Loucy (cell line): ENCODE measurements around the gene TSPEAR.
"Not testable (repeated sequence)": the region's sequence is repeated elsewhere in the genome, so short reads cannot be mapped to it uniquely, and the experiment has no call there.

Experiments used
- H2AFZ ChIP-seq: fragments of 200-600 bp; sonication (generic); 2 replicates; pipeline ENCODE4 v1.6.0; 2016; ENCODE audit warnings: antibody characterized with exemption, mild to moderate bottlenecking, low read length, moderate library complexity
- H3F3A ChIP-seq: fragments of 200-600 bp; 2 replicates; pipeline ENCODE4 v1.6.0; 2016; ENCODE audit warnings: antibody characterized with exemption, low read depth, mild to moderate bottlenecking
- H3K27me3 ChIP-seq: fragments of 200-600 bp; sonication (generic); 2 replicates; pipeline ENCODE4 v1.6.1; 2014; ENCODE audit warnings: low read length, mild to moderate bottlenecking; ENCODE audit not compliant: insufficient read depth, poor library complexity, severe bottlenecking
- H3K36me3 ChIP-seq: fragments of 200-600 bp; sonication (generic); 2 replicates; pipeline ENCODE4 v1.6.1; 2016; ENCODE audit warnings: low read length; ENCODE audit not compliant: insufficient read depth
- H3K4me1 ChIP-seq: fragments of 200-600 bp; sonication (generic); 2 replicates; pipeline ENCODE4 v1.5.1; 2014; ENCODE audit warnings: low read length, mild to moderate bottlenecking; ENCODE audit not compliant: insufficient read depth, poor library complexity, severe bottlenecking
- H3K4me2 ChIP-seq: fragments of 200-600 bp; sonication (generic); 2 replicates; pipeline ENCODE4 v1.6.0; 2014; ENCODE audit warnings: antibody characterized with exemption, low read length, low read depth, mild to moderate bottlenecking; ENCODE audit not compliant: poor library complexity, severe bottlenecking
- H3K4me3 ChIP-seq: fragments of 200-600 bp; sonication (generic); 2 replicates; pipeline ENCODE4 v1.5.1; 2014; ENCODE audit warnings: low read length, mild to moderate bottlenecking, mixed read lengths; ENCODE audit not compliant: poor library complexity, severe bottlenecking
- H3K79me2 ChIP-seq: fragments of 200-600 bp; sonication (generic); 2 replicates; pipeline ENCODE4 v1.6.1; 2014; ENCODE audit warnings: low read length; ENCODE audit not compliant: insufficient read depth
- H3K9ac ChIP-seq: fragments of 200-600 bp; sonication (generic); 2 replicates; pipeline ENCODE4 v1.6.0; 2014; ENCODE audit warnings: mild to moderate bottlenecking, low read depth, low read length, moderate library complexity; ENCODE audit not compliant: poor library complexity, severe bottlenecking
- H3K9me2 ChIP-seq: fragments of 200-600 bp; sonication (generic); replicated peaks from 2 replicates; pipeline ENCODE4 v1.6.1; 2016; ENCODE audit warnings: low read depth, low read length, mixed read lengths
- H3K9me3 ChIP-seq: fragments of 200-600 bp; sonication (generic); 2 replicates; pipeline ENCODE4 v1.6.1; 2014; ENCODE audit warnings: mild to moderate bottlenecking, antibody characterized with exemption, low read length, low read depth; ENCODE audit not compliant: insufficient read depth
- H4K20me1 ChIP-seq: fragments of 200-600 bp; sonication (generic); 2 replicates; pipeline ENCODE4 v1.6.0; 2014; ENCODE audit warnings: antibody characterized with exemption, low read length, mild to moderate bottlenecking; ENCODE audit not compliant: insufficient read depth, poor library complexity, severe bottlenecking
- CTCF ChIP-seq: fragments of 200-600 bp; sonication (generic); conservative IDR thresholded peaks from 2 replicates; pipeline ENCODE4 v1.5.1; 2014; ENCODE audit warnings: mild to moderate bottlenecking, antibody characterized with exemption, low read length
- EZH2phosphoT487 ChIP-seq: fragments of 200-600 bp; IDR thresholded peaks from 2 replicates; pipeline ENCODE4 v1.6.1; 2018; ENCODE audit warnings: antibody characterized with exemption, mild to moderate bottlenecking, moderate library complexity, borderline replicate concordance

TSPEAR gene

DNA sequence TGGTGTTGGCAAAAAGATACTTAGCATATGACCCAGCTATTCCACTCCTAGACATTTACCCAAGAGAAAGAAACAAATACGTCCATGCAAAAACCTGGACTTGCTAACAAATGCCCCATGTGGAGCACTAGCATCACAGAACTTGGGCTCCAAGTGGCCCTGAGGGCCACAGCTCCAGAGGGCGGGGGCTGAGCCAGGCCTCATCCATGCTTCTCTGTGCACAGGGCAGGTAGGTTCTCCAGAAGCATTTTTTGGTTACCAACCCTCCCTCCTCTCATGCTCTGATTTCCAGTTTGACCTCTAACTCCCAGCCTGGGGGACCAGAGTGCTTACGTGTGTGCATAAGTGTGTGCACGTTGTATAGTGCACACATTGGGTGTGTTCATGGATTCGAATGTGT is 46.7 kb downstream of the TSPEAR start:
- no peak for TF ChIP-seq EZH2phosphoT487
- TF ChIP-seq CTCF, result no peak
- Histone ChIP-seq H3K4me3 (no peak overlapping the region), H3K9me3 (peaks cover 3% of the 10 kb centered on the region; the same call in 1 of the 2 replicates), H3K4me1 (no peaks in the 10 kb centered on the region), H2AFZ (no peak overlapping the region), H3K79me2 (no peaks in the 10 kb centered on the region), H3K9ac (no peak overlapping the region), H3F3A (no peaks in the 10 kb centered on the region), H3K9me2 (no peaks in the 10 kb centered on the region), H4K20me1 (no peaks in the 10 kb centered on the region), H3K4me2 (no peak overlapping the region), H3K27me3 (no peaks in the 10 kb centered on the region), H3K36me3 (no peaks in the 10 kb centered on the region)

DNA sequence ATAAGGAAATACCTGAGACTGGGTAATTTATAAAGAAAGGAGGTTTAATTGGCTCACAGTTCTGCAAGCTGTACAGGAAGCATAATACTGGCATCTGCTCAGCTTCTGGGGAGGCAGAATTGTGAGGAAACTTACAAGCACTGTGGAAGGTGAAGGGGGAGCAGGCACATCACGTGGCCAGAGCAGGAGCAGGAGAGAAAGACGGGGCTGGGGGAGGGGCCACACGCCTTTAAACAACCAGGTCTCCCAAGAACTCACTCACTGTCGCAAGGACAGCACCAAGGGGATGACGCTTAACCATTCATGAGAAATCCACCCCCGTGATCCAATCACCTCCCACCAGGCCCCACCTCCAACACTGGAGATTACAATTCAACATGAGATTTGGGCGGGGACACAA is 49.8 kb downstream of the TSPEAR start:
- H3K4me3 ChIP-seq, H2AFZ ChIP-seq, H3K4me1 ChIP-seq, H3K27me3 ChIP-seq, H4K20me1 ChIP-seq, H3F3A ChIP-seq, H3K9me3 ChIP-seq, H3K4me2 ChIP-seq, H3K9ac ChIP-seq, H3K9me2 ChIP-seq, H3K79me2 ChIP-seq, H3K36me3 ChIP-seq: not testable (repeated sequence)

GRCh38 chr21:44658913-44659595 is 52.3 kb downstream of the TSPEAR start:
- Histone ChIP-seq H3K4me2 (no peak overlapping the region), H2AFZ (no peak overlapping the region), H3K4me3 (no peak overlapping the region), H3K9me2 (no peaks in the 10 kb centered on the region), H3K79me2 (no peaks in the 10 kb centered on the region), H3K9me3 (peaks cover 7% of the 10 kb centered on the region; the same call in 1 of the 2 replicates), H3K27me3 (no peaks in the 10 kb centered on the region), H3F3A (no peaks in the 10 kb centered on the region), H4K20me1 (no peaks in the 10 kb centered on the region), H3K9ac (no peak overlapping the region), H3K4me1 (no peaks in the 10 kb centered on the region), H3K36me3 (no peaks in the 10 kb centered on the region)
- no peak for TF ChIP-seq CTCF
- TF ChIP-seq EZH2phosphoT487, result no peak

- Histone ChIP-seq H3K4me3 (no peak overlapping the region), H3K4me1 (no peaks in the 10 kb centered on the region), H3F3A (no peaks in the 10 kb centered on the region), H3K9me2 (no peaks in the 10 kb centered on the region), H3K36me3 (no peaks in the 10 kb centered on the region), H3K9me3 (peaks cover 5% of the 10 kb centered on the region; the same call in 1 of the 2 replicates), H3K9ac (no peak overlapping the region), H4K20me1 (no peaks in the 10 kb centered on the region), H3K4me2 (no peak overlapping the region), H3K27me3 (no peaks in the 10 kb centered on the region), H3K79me2 (no peaks in the 10 kb centered on the region), H2AFZ (no peak overlapping the region)
- TF ChIP-seq EZH2phosphoT487 (no peak), CTCF (no peak)
These were observed 52.8 kb downstream of the TSPEAR start for GRCh38 chr21:44658541-44658910.
